Pulmonary artery endothelial cell (primary cell): ENCODE data around the gene KCNK1. TPM values are rescaled to one million over a fixed set of nuclear protein-coding genes. Genes with fewer than 3 reads are reported as not detected.

Experiments
- DNase-seq: peaks from one replicate; pipeline ENCODE4 v3.0.0-alpha.2; 2011; ENCODE audit warnings: low read depth, low spot score
- total RNA-seq: library from RNA; depleted of rRNA; stranded (reverse); fragments of >200 nt; gene quantifications from 2 replicates; pipeline ENCODE4 v1.2.3, GENCODE V29; 2014

Gene KCNK1
- total RNA-seq, 1 donor from 2014 or later, result 0.20 TPM

- no peak for DNase-seq
Observed at GRCh38 chr1:233704170-233704897, 90.4 kb downstream of the KCNK1 start.

GRCh38 chr1:233704898-233705723 lies 91.2 kb downstream of the KCNK1 start:
- no peak for DNase-seq

DNA sequence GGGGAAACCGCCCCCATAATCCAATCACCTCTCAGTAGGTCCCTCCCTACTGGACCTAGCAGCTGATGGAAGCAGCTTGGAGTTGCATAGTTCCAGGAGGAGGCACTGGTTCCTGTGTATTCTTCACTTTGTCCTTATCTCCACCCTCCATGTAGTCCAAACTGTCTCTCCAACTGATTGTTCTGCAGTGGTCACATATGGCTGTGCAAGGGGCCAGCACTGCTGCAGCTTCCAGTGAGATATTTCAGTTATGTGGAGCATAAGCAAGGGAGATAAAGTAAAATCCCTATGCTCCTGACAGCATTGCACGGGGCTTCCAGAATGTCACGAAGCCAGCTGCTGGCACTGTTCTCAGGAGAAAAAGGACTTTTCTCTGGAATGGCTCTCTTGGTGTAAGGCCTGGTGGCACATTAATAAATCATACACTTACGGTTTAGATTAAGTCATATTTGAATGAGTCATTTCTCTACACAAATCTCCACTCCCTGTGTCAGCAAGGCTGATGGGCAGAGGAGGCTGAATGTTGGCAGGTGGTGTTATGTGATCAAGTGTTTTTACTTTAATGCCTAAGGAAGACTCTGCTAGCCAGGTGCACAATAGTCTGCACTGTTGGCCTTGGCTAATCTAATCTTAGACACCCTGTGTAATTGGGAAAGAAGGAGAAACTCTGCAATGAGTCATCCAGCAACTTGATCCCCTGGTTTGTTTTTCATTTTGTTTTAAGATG lies 93.4 kb downstream of the KCNK1 start:
- DNase-seq, result no peak

GRCh38 chr1:233707880-233708815 lies 94.2 kb downstream of the KCNK1 start:
- DNase-seq, result no peak

GRCh38 chr1:233710031-233710430 lies 96.1 kb downstream of the KCNK1 start:
- DNase-seq, result no peak

DNA sequence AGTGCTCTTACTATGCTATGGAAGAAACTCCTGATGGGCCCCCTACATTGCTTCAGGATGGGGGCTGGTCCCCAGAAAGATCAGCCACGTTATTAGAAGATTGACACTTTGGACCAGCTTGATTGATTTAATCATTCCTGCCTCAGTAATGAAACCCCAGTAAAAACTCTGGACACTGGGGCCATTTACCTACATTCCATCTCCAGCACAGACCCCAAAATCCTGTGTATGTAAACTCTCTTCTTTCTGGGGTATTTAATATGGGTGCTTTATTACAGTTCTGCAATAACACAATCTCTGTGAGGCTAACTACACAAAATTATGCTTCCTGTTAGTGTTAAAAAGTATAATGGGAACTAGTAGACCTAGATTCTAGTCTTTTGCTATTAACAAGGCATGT lies 96.6 kb downstream of the KCNK1 start:
- DNase-seq, result no peak

- DNase-seq, result no peak
Observed at GRCh38 chr1:233714631-233715217, 100.8 kb downstream of the KCNK1 start.

DNA sequence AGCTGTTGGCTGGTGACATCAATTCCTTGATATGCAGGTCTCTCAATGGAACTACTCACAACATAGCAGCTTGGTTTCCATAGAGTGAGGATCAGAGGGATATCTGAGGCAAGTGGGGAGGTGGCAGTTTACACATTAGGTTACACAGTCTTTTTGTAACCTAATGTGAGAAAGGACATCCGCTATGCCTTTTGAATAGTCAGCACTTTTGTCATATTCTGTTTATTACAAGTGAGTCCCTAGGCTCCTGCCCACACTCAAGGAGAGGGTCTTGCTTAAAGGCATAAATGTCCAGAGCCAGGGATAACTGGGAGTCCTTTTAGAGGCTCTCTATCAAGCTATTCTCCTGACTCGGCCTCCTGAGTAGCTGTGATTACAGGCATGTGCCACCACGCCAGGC lies 104.2 kb downstream of the KCNK1 start:
- DNase-seq, result no peak

- no peak for DNase-seq
Observed at GRCh38 chr1:233719655-233720341, 105.9 kb downstream of the KCNK1 start.

DNA sequence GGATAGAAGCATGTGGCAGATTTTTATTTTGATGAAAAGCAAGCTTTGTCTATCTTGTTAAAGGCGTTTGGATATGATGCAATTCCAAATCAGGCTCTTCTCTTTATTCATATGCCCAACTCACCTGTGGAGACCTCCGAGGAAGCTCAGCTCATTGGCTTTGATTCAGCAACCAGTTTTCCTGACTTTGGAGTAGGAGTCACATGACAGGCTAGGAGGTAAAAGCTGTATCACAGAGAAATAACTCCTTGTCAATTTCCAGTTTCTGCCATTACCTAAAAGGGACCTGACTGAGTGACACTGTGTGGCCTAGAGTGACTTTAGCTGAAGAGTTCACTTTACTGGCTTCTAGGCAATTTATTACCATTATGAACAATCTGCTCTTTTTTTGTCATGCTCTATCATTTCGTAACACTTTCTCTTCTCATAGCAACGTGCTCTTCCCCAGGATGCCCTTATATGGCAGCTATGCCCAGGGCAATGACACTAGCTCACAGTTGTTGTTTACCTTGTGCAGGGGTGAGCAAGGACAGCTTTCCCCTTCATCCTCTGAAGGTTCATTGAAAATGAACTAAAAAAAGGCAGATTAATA lies 107.2 kb downstream of the KCNK1 start:
- DNase-seq, result no peak
